ENCODE data around the gene SLC6A1.

SLC6A1 gene

DNA sequence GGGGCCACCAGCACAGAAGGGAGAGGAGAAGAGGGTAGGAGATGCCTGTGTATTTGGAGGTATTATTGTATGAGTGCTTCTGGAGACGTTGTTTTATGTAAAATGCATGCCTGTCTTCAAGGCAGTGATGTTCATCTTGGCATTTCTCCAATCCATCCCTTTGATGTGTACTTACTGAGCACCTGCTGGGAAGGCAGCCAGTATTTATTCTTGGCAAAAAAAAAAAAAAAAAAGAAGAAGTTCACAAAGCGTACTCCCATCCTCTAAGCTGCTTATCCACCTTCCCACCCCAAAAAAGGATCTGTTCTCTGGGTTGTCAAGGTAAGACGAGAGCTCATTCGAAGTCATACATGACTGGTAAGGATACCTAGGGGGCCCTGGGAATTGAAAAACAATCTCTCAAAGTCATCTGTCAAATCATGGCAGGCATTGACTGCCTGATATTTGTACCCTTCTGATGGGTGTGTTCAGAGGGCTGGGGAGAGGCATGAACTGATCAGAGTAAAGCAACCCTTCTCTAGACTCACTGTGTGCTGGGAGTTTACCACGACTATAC is 30.0 kb upstream of the SLC6A1 start:
- no peak overlapping the region for H3K4me3 ChIP-seq (ENCODE audit: low read depth, low read length)
- DNase-seq (ENCODE audit: low read depth): no peak
- no peak for TF ChIP-seq POLR2A (IDR thresholded peaks at IDR 0.05; ENCODE audit: extremely low read depth, insufficient read length)
- TF ChIP-seq, protein P1, sequence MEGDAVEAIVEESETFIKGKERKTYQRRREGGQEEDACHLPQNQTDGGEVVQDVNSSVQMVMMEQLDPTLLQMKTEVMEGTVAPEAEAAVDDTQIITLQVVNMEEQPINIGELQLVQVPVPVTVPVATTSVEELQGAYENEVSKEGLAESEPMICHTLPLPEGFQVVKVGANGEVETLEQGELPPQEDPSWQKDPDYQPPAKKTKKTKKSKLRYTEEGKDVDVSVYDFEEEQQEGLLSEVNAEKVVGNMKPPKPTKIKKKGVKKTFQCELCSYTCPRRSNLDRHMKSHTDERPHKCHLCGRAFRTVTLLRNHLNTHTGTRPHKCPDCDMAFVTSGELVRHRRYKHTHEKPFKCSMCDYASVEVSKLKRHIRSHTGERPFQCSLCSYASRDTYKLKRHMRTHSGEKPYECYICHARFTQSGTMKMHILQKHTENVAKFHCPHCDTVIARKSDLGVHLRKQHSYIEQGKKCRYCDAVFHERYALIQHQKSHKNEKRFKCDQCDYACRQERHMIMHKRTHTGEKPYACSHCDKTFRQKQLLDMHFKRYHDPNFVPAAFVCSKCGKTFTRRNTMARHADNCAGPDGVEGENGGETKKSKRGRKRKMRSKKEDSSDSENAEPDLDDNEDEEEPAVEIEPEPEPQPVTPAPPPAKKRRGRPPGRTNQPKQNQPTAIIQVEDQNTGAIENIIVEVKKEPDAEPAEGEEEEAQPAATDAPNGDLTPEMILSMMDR (IDR thresholded peaks at IDR 0.05; ENCODE audit: low read depth, low read length): no peak
- TF ChIP-seq MYC (IDR thresholded peaks at IDR 0.05; ENCODE audit: low read depth, low read length): no peak

DNA sequence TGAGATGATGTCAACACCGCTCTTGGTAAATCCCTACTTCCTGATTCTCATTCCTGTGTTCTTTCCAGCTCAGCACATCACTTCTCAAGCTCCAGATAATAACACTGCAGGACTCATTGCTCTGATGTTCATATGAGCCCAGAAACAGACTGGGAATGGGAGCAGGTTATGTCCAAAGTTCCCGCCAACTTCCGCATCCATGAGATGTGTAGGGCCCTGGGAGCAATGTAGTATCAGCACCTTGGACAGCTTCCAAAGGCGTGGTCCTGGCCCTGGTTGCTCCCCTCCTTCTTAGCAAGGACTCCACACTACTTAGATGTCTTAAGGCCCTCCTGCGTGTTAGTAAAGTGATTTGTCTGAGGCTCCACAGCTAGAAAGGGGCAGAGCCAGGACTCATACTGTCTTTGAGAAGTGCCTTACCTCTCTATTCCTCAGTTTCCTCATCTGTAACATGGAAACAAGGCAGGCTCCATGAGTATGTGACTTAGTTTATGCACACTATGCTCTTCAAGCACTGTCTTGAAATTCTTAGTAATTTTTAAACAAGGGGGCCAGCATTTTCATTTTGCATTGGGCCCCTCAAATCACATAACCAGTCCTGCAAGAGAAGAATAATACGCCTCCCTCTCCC is 27.9 kb upstream of the SLC6A1 start:
- peak; percentile 39 for DNase-seq (ENCODE audit: low read depth)
- no peak for TF ChIP-seq POLR2A (IDR thresholded peaks at IDR 0.05; ENCODE audit: extremely low read depth, insufficient read length)
- TF ChIP-seq, protein P2, sequence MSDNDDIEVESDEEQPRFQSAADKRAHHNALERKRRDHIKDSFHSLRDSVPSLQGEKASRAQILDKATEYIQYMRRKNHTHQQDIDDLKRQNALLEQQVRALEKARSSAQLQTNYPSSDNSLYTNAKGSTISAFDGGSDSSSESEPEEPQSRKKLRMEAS (IDR thresholded peaks at IDR 0.05; ENCODE audit: low read depth, low read length): peak; percentile 75
- TF ChIP-seq, protein P1 (IDR thresholded peaks at IDR 0.05; ENCODE audit: low read depth, low read length): no peak
- peak; percentile 54 for TF ChIP-seq MYC (IDR thresholded peaks at IDR 0.05; ENCODE audit: low read depth, low read length)
- H3K4me3 ChIP-seq (ENCODE audit: low read depth, low read length): no peak overlapping the region

DNA sequence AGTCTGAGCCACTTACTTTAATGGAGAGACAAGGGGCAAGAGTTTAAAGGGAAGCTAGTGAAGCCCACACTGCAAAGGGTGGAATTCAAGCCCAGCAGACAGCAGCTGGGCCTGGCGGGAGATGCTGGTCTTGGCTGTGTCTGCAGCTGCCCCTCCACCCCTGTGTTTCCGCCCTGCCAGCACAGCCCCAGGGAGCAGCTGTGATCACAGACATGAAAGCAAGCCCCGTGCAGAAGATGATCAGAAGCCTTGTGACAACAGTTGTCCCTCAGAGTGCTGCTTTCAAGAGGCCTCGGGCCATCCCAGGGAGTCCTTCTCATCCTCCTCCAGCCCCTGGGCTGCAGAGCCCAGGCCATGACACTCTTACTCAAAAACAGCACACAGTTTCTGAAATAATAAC is 24.1 kb upstream of the SLC6A1 start:
- H3K4me3 ChIP-seq (ENCODE audit: low read depth, low read length): no peak overlapping the region
- TF ChIP-seq MYC (IDR thresholded peaks at IDR 0.05; ENCODE audit: low read depth, low read length): no peak
- TF ChIP-seq, protein P1 (IDR thresholded peaks at IDR 0.05; ENCODE audit: low read depth, low read length): no peak
- no peak for TF ChIP-seq POLR2A (IDR thresholded peaks at IDR 0.05; ENCODE audit: extremely low read depth, insufficient read length)
- TF ChIP-seq, protein P2 (IDR thresholded peaks at IDR 0.05; ENCODE audit: low read depth, low read length): no peak
- no peak for DNase-seq (ENCODE audit: low read depth)

DNA sequence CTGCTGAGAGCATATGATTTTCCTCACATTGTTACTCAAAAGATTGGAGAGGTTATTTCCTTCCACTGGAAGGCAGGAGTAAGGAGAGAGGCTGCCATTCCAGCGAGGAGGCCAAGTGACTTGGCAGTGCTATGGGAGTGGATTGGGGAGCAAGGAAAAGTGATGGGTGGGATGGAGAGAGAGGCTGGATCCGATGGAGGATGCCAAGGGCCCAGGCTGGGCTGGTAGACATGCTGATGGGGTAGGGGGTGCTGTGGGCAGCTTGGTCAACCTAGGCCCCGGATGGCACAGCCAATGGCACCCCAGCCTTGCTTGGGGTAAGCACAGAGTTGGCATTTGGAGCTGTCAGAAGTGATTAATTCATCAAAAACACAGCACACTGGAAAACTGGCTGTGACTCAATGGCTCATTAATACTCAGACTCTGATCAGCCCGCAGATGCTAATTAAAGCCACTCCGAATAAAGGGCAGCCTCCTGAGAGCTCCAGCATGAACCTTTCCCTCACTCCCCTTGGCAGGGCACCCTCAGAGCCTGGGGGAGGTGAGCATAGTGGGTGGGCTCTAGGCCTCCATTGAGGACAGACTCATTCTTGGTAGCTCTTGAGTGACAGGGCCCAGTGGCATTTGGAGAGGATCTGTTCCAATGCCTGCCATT is 22.1 kb upstream of the SLC6A1 start:
- TF ChIP-seq, protein P2 (IDR thresholded peaks at IDR 0.05; ENCODE audit: low read depth, low read length): no peak
- TF ChIP-seq MYC (IDR thresholded peaks at IDR 0.05; ENCODE audit: low read depth, low read length) (no peak), POLR2A (IDR thresholded peaks at IDR 0.05; ENCODE audit: extremely low read depth, insufficient read length) (no peak)
- TF ChIP-seq, protein P1 (IDR thresholded peaks at IDR 0.05; ENCODE audit: low read depth, low read length): no peak
- H3K4me3 ChIP-seq (ENCODE audit: low read depth, low read length): no peak overlapping the region
- DNase-seq (ENCODE audit: low read depth): no peak

DNA sequence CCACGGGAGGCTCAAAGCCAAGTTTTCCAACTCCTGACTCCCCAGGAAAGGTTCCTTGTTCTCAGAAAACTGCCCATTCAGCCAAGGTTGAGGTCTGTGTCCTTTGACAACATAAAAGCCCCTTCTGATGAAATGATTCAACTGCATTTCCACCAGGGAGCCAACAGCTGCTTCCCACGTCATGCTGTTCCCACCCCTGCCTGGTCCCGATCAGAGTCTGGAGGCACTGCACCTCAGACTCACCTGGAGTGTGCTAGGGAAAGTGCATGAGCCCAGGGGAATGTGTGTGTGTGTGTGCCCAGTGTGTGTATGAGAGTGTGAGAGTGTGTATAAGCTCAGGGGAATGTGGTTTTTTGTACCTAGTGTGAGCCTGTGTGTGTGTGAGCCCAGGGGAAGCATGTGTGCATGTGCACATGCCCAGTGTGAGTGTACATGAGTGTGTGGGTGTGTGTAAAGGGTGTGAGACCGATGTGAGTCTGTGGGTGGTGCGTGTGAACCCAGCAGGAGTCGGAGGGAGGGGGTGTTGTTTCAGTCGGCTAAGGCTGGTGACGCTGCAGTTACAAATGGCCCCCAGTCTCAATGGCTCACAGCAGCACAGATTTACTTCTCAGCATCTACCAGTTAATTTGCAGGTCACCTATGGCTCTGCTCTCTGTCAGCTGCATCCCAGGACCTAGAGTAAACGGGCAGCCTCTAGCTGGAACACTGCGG is 20.3 kb upstream of the SLC6A1 start:
- no peak overlapping the region for H3K4me3 ChIP-seq (ENCODE audit: low read depth, low read length)
- no peak for DNase-seq (ENCODE audit: low read depth)
- TF ChIP-seq, protein P1 (IDR thresholded peaks at IDR 0.05; ENCODE audit: low read depth, low read length): no peak
- TF ChIP-seq POLR2A (IDR thresholded peaks at IDR 0.05; ENCODE audit: extremely low read depth, insufficient read length): no peak
- TF ChIP-seq, protein P2 (IDR thresholded peaks at IDR 0.05; ENCODE audit: low read depth, low read length): no peak
- TF ChIP-seq MYC (IDR thresholded peaks at IDR 0.05; ENCODE audit: low read depth, low read length): no peak

Data from NB4 (cell line).